Parathyroid adenoma (tissue), 2 donors: ENCODE data around the gene CBLIF.
"Not testable (repeated sequence)": the region's sequence is repeated elsewhere in the genome, so short reads cannot be mapped to it uniquely, and the experiment has no call there.

Source experiments
- H2AFZ ChIP-seq: fragments of 300-600 bp; sonication (generic); one replicate; pipeline ENCODE4 v1.7.0; 2017; ENCODE audit warnings: antibody characterized with exemption, mild to moderate bottlenecking
- H3K27ac ChIP-seq: fragments of 300-600 bp; sonication (generic); one replicate; pipeline ENCODE4 v1.7.0; 2017
- H3K27me3 ChIP-seq: fragments of 300-600 bp; sonication (generic); one replicate; pipeline ENCODE4 v1.7.0; 2017; ENCODE audit warnings: low read length; ENCODE audit not compliant: control insufficient read depth, insufficient read depth
- H3K36me3 ChIP-seq: fragments of 300-600 bp; sonication (generic); one replicate; pipeline ENCODE4 v1.7.0; 2017; ENCODE audit warnings: low read length; ENCODE audit not compliant: control insufficient read depth, insufficient read depth
- H3K4me1 ChIP-seq: fragments of 300-600 bp; sonication (generic); one replicate; pipeline ENCODE4 v1.7.0; 2017; ENCODE audit warnings: control low read depth
- H3K4me2 ChIP-seq: fragments of 300-600 bp; sonication (generic); one replicate; pipeline ENCODE4 v1.7.0; 2017; ENCODE audit warnings: low read length
- H3K4me3 ChIP-seq: fragments of 300-600 bp; sonication (generic); one replicate; pipeline ENCODE4 v1.7.0; 2017; ENCODE audit warnings: low read depth, low read length
- H3K79me2 ChIP-seq: fragments of 300-600 bp; sonication (generic); one replicate; pipeline ENCODE4 v1.7.0; 2017; ENCODE audit warnings: control low read depth
- H3K9ac ChIP-seq: fragments of 300-600 bp; sonication (generic); one replicate; pipeline ENCODE4 v1.7.0; 2017; ENCODE audit warnings: mild to moderate bottlenecking
- H3K9me3 ChIP-seq: fragments of 300-600 bp; sonication (generic); one replicate; pipeline ENCODE4 v1.7.0; 2017; ENCODE audit warnings: low read length; ENCODE audit not compliant: control insufficient read depth
- TF ChIP-seq, protein P1 (sequence below): fragments of 300-600 bp; sonication (generic); IDR thresholded peaks from one replicate; pipeline ENCODE4 v1.7.0; 2017; ENCODE audit warnings: antibody characterized with exemption, mild to moderate bottlenecking
- donor health status: primary hyperparathyroidism.

Gene CBLIF

DNA sequence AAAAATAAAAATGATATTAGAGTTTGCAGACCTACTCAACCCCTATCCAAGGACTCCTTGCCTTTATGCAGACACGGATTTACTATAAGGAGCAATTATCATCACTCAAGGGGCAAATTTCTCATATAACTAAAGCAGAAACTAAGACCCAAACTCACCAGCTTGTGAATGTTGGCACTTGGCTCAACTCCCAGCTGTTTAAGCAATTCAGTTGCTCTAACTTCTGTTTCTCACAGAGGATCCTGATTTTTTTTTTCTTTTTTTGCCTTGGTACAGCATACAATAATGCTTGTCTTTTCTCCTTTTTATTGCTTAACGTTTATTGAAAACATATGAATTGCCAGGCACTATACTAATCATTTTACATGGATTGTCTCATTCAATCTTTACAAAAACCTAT, 9.6 kb upstream of the CBLIF start:
- Histone ChIP-seq H3K27me3 (no peaks in the 10 kb centered on the region), H2AFZ (no peak overlapping the region), H3K79me2 (no peaks in the 10 kb centered on the region), H3K27ac (no peak overlapping the region), H3K9me3 (no peaks in the 10 kb centered on the region), H3K36me3 (no peaks in the 10 kb centered on the region), H3K9ac (no peak overlapping the region), H3K4me2 (no peak overlapping the region), H3K4me1 (no peaks in the 10 kb centered on the region), H3K4me3 (no peak overlapping the region)
- TF ChIP-seq, protein P1, sequence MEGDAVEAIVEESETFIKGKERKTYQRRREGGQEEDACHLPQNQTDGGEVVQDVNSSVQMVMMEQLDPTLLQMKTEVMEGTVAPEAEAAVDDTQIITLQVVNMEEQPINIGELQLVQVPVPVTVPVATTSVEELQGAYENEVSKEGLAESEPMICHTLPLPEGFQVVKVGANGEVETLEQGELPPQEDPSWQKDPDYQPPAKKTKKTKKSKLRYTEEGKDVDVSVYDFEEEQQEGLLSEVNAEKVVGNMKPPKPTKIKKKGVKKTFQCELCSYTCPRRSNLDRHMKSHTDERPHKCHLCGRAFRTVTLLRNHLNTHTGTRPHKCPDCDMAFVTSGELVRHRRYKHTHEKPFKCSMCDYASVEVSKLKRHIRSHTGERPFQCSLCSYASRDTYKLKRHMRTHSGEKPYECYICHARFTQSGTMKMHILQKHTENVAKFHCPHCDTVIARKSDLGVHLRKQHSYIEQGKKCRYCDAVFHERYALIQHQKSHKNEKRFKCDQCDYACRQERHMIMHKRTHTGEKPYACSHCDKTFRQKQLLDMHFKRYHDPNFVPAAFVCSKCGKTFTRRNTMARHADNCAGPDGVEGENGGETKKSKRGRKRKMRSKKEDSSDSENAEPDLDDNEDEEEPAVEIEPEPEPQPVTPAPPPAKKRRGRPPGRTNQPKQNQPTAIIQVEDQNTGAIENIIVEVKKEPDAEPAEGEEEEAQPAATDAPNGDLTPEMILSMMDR: no peak

DNA sequence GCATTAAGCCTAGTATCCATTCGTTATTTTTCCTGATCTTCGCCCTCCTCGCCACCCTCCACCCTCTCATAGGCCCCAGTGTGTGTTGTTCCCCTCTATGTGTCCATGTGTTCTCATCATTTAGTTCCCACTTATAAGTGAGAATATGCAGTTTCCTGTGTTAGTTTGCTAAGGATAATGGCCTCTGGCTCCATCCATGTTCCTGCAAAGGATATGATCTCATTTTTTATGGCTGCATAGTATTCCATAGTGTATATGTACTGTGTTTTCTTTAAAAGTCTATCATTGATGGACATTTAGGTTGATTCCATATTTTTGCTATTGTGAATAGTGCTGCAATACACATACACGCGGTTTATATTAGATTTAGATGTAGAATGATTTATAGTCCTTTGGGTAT, 6.1 kb upstream of the CBLIF start:
- not testable (repeated sequence) for H3K4me1 ChIP-seq, H3K9ac ChIP-seq, H3K27me3 ChIP-seq, H3K4me3 ChIP-seq, H3K36me3 ChIP-seq, H3K27ac ChIP-seq, H3K79me2 ChIP-seq, H2AFZ ChIP-seq, H3K4me2 ChIP-seq, H3K9me3 ChIP-seq

DNA sequence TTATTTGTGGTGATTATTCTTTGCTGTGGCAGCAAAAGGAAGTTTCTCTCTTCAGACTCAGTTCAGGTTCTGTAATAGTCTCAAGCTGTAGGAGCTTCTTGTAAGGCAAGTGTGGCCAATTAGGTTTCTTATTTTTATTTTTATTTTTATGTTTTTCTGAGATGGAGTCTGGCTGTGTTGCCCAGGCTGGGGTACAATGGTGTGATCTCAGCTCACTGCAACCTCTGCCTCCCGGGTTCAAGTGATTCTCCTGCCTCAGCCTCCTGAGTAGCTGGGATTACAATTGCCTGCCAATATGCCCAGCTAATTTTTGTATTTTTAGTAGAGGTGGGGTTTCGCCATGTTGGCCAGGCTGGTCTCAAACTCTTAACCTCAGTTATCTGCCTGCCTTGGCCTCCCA, 4.3 kb upstream of the CBLIF start:
- H3K9ac ChIP-seq, H3K9me3 ChIP-seq, H3K79me2 ChIP-seq, H3K27ac ChIP-seq, H3K27me3 ChIP-seq, H3K4me3 ChIP-seq, H3K4me2 ChIP-seq, H3K4me1 ChIP-seq, H2AFZ ChIP-seq, H3K36me3 ChIP-seq: not testable (repeated sequence)

DNA sequence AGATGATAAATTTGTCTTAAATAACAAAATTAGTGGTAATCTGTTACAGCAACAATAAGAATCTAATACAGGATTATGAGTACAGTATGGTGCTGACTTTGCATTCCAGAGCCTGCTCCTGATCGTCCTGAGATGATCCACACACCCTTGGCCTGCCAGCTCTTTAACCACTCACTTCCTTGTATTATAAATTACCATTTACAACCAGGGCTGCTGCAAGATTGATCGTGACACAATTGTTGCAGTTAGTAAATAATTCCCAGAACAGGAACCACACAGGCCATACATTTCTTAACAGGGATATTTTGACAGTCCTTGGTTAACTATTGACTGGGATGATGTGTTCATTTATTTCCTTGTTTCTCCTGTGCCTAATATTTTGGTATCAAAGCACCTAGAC, 3.8 kb upstream of the CBLIF start:
- no peaks in the 10 kb centered on the region for H3K27me3 ChIP-seq
- no peaks in the 10 kb centered on the region for H3K36me3 ChIP-seq

DNA sequence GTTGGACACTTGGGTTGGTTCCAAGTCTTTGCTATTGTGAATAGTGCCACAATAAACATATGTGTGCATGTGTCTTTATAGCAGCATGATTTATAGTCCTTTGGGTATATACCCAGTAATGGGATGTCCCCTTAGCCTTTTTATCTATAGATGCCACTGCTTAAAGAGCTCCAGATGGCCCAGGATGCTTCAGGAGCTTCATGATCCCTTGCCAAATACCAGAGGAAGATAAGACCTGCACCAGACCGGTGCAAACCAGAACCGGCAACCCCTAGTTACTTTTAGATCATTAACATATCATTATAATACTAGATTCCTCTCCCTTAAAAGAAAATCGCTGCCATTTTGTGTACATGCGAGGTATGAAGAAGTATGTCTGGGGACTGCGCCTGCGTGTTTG, 3.1 kb upstream of the CBLIF start:
- H3K4me1 ChIP-seq, H2AFZ ChIP-seq, H3K4me3 ChIP-seq, H3K9me3 ChIP-seq, H3K27me3 ChIP-seq, H3K79me2 ChIP-seq, H3K27ac ChIP-seq, H3K9ac ChIP-seq, H3K36me3 ChIP-seq, H3K4me2 ChIP-seq: not testable (repeated sequence)

More for the DNA sequence above, 3.8 kb upstream of the CBLIF start:
- Histone ChIP-seq H3K9me3 (no peaks in the 10 kb centered on the region), H2AFZ (no peak overlapping the region), H3K4me1 (no peaks in the 10 kb centered on the region), H3K9ac (no peak overlapping the region), H3K4me2 (no peak overlapping the region), H3K79me2 (no peaks in the 10 kb centered on the region), H3K27ac (no peak overlapping the region), H3K4me3 (no peak overlapping the region)
- TF ChIP-seq, protein P1: no peak

DNA sequence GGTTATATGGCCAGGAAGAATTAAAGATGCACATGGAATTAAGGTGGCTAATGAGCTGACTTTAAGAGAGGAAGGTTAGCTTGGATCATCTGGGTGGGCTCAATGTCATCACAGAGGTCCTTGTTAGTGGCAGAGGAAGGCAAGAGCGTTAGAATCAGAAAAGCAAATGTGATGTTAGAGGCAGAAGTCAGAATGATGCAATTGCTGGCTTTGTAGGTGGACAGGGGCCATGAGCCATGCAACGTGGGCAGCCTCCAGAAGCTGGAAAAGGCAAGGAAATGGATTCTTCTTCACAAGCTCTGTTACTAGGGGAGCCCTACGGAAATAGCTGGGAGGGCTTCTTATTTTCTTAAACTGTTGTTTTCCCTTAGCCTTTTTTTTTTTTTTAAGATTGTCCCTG, 2.3 kb upstream of the CBLIF start:
- Histone ChIP-seq H3K36me3 (no peaks in the 10 kb centered on the region), H3K79me2 (no peaks in the 10 kb centered on the region), H3K27ac (no peak overlapping the region), H3K27me3 (no peaks in the 10 kb centered on the region), H2AFZ (no peak overlapping the region), H3K9me3 (no peaks in the 10 kb centered on the region), H3K9ac (no peak overlapping the region), H3K4me3 (no peak overlapping the region), H3K4me2 (no peak overlapping the region), H3K4me1 (no peaks in the 10 kb centered on the region)
- TF ChIP-seq, protein P1: no peak
